GM21717 (cell line): ENCODE data around the gene ADGB.

Experiments
- ATAC-seq: cut with Tn5 transposase; IDR thresholded peaks from one replicate; pipeline ENCODE4 v1.9.1; 2021; ENCODE audit warnings: mild to moderate bottlenecking, moderate library complexity; ENCODE audit not compliant: unreplicated experiment

The ADGB gene

GRCh38 chr6:146859795-146860495 lies 261.2 kb downstream of the ADGB start:
- ATAC-seq, result no peak

GRCh38 chr6:146860583-146860982 lies 261.8 kb downstream of the ADGB start:
- no peak for ATAC-seq

- ATAC-seq, result no peak
Measured at GRCh38 chr6:146861029-146861563, 262.3 kb downstream of the ADGB start.

GRCh38 chr6:146861716-146862115 lies 262.9 kb downstream of the ADGB start:
- ATAC-seq, result no peak

- no peak for ATAC-seq
Measured at GRCh38 chr6:146862508-146862919, 263.7 kb downstream of the ADGB start.

GRCh38 chr6:146864300-146864699 lies 265.5 kb downstream of the ADGB start:
- no peak for ATAC-seq

- no peak for ATAC-seq
Measured at GRCh38 chr6:146864885-146865284, 266.1 kb downstream of the ADGB start.
